OCI-LY7 (cell line): ENCODE data around the gene GRK6. TPM values are rescaled to one million over a fixed set of nuclear protein-coding genes. Genes with fewer than 3 reads are reported as not detected.

Source experiments
- BruUV-seq: library from RNA; stranded (reverse); fragments of 400-500 nt; replicated peaks from 2 replicates; lab custom pipeline; 2021; lab: Mats Ljungman, UMichigan
- CTCF ChIA-PET: fragments of 300-600 bp; sonication (Branson Sonifier 250); formaldehyde crosslinking; loops from one replicate; lab custom pipeline; 2022; ENCODE audit warnings: antibody characterized with exemption; ENCODE audit not compliant: unreplicated experiment; lab: Charles Lee
- POLR2A ChIA-PET: fragments of 300-600 bp; sonication (Branson Sonifier 250); formaldehyde crosslinking; loops from one replicate; lab custom pipeline; 2022; ENCODE audit warnings: antibody characterized with exemption; lab: Charles Lee
- DNase-seq: peaks from one replicate; pipeline ENCODE4 v3.0.0-alpha.2; 2015; ENCODE audit warnings: low spot score
- H2AFZ ChIP-seq: fragments of 200-600 bp; sonication (generic), shearing (Covaris generic); 2 replicates; pipeline ENCODE4 v1.6.1; 2014; ENCODE audit warnings: mild to moderate bottlenecking, antibody characterized with exemption, low read length, moderate library complexity
- H3K27ac ChIP-seq: fragments of 200-600 bp; sonication (generic); 2 replicates; pipeline ENCODE4 v1.5.1; 2014; ENCODE audit warnings: mixed run types, low read depth, mild to moderate bottlenecking, moderate library complexity, low read length, inconsistent platforms; ENCODE audit not compliant: poor library complexity, severe bottlenecking
- H3K36me3 ChIP-seq: fragments of 200-600 bp; sonication (generic); 2 replicates; pipeline ENCODE4 v1.6.1; 2014; ENCODE audit warnings: mild to moderate bottlenecking, antibody characterized with exemption, low read length, moderate library complexity, mixed read lengths; ENCODE audit not compliant: insufficient read depth
- H3K4me1 ChIP-seq: fragments of 200-600 bp; sonication (generic); 2 replicates; pipeline ENCODE4 v1.5.1; 2014; ENCODE audit warnings: mild to moderate bottlenecking, low read length; ENCODE audit not compliant: insufficient read depth, poor library complexity, severe bottlenecking
- H3K4me2 ChIP-seq: fragments of 200-600 bp; sonication (generic); 2 replicates; pipeline ENCODE4 v1.6.1; 2014; ENCODE audit warnings: mild to moderate bottlenecking, low read length
- H3K4me3 ChIP-seq: fragments of 200-600 bp; sonication (generic); 2 replicates; pipeline ENCODE4 v1.5.1; 2014; ENCODE audit warnings: mild to moderate bottlenecking, low read depth, low read length; ENCODE audit not compliant: poor library complexity, severe bottlenecking
- H3K79me2 ChIP-seq: fragments of 200-600 bp; sonication (generic); 2 replicates; pipeline ENCODE4 v1.6.1; 2016; ENCODE audit warnings: low read depth, mild to moderate bottlenecking, low read length, moderate library complexity, mixed read lengths; ENCODE audit not compliant: insufficient read depth
- H3K9me2 ChIP-seq: fragments of 200-600 bp; sonication (generic); 2 replicates; pipeline ENCODE4 v1.6.1; 2016; ENCODE audit warnings: mild to moderate bottlenecking, low read length, mixed read lengths; ENCODE audit not compliant: insufficient read depth
- H3K9me3 ChIP-seq: fragments of 200-600 bp; sonication (generic); 2 replicates; pipeline ENCODE4 v1.6.1; 2014; ENCODE audit warnings: mild to moderate bottlenecking, mixed run types, low read length, mixed read lengths
- H4K20me1 ChIP-seq: fragments of 200-600 bp; sonication (generic); 2 replicates; pipeline ENCODE4 v1.6.1; 2014; ENCODE audit warnings: mild to moderate bottlenecking, antibody characterized with exemption, low read length, moderate library complexity, mixed read lengths; ENCODE audit not compliant: insufficient read depth
- CTCF ChIP-seq: fragments of 200-600 bp; sonication (generic); conservative IDR thresholded peaks from 2 replicates; pipeline ENCODE4 v1.5.1; 2014; ENCODE audit warnings: mild to moderate bottlenecking, antibody characterized with exemption, low read length, moderate library complexity, mixed read lengths
- EZH2phosphoT487 ChIP-seq: fragments of 200-600 bp; sonication (generic); IDR thresholded peaks from 2 replicates; pipeline ENCODE4 v1.6.1; 2018; ENCODE audit warnings: low read depth, borderline replicate concordance, mild to moderate bottlenecking, mixed run types, antibody characterized with exemption, low read length, moderate library complexity, mixed read lengths
- intact Hi-C: fragments of 100-400 bp; cut with micrococcal nuclease; formaldehyde crosslinking; loops from one replicate; pipeline ENCODE4 v1.10.0; 2022; ENCODE audit not compliant: unreplicated experiment
- total RNA-seq, 2 experiments: library from RNA; depleted of rRNA in 1 of 2; stranded (reverse); fragments of >200 nt in 1 of 2; shearing (Covaris generic) in 1 of 2; gene quantifications; 2 replicates each; pipeline ENCODE4 v1.2.3, GENCODE V29; 2014 to 2022

GRK6 gene
- total RNA-seq, 2 experiments from 2014 or later: 46.2 to 99.4 TPM

DNA sequence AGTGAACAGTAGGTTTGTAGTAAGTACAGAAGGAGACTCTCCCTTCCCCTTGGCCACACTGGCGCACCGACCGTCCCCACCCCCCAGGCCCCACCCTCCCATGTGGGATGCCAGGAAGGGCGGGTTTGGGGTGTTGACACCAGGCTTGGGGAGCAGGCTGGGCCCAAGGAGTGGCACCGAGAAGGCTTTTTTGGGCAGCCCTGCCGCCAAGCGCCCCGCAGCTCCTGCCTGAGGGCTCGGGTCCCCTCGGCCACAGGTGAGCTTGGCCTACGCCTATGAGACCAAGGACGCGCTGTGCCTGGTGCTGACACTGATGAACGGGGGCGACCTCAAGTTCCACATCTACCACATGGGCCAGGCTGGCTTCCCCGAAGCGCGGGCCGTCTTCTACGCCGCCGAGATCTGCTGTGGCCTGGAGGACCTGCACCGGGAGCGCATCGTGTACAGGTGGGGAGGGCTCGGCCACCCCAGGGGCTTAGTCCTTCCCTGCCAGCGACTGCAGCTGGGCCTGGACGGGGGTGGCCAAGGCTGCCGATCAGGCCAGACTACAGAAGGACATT is 7.3 kb downstream of the GRK6 start:
- TF ChIP-seq CTCF: no peak
- no peak for TF ChIP-seq EZH2phosphoT487
- ChIA-PET CTCF (no interaction called here), POLR2A (no interaction called here)
- Histone ChIP-seq H3K9me2 (no peaks in the 10 kb centered on the region), H3K27ac (no peak overlapping the region), H3K79me2 (peaks cover 13% of the 10 kb centered on the region; the same call in 1 of the 2 replicates), H3K36me3 (peaks cover 70% of the 10 kb centered on the region), H3K9me3 (no peaks in the 10 kb centered on the region), H3K4me3 (no peak overlapping the region), H3K4me2 (no peak overlapping the region), H3K4me1 (peaks cover 39% of the 10 kb centered on the region), H4K20me1 (peaks cover 9% of the 10 kb centered on the region), H2AFZ (no peak overlapping the region)
- no peak for DNase-seq
- BruUV-seq: no TSS peak
- intact Hi-C loops: no loop called here

DNA sequence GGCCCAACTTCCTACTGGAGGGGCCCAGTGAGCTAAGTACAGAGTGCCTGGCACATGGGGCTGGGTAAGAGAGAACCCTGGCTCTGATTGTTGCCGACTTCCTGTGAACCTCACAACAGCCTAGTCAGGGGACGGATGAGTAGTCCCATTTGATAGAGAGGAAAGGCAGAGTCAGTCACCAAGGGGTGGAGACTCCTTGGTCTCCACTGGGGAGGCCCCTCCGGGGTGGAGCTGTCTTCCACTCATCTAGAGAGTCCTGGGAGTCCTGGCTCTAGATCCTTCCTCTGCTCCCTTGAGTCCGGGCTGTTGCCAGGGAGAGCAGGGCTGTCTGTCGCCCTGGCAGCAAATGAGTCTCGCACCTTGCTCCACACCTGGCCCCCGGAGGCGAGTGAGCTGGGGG is 8.0 kb downstream of the GRK6 start:
- intact Hi-C loops: no loop called here
- H3K9me2 ChIP-seq: no peaks in the 10 kb centered on the region
- no peak overlapping the region for H3K4me3 ChIP-seq
- peaks cover 73% of the 10 kb centered on the region for H3K36me3 ChIP-seq
- H3K4me1 ChIP-seq: peaks cover 32% of the 10 kb centered on the region
- no peaks in the 10 kb centered on the region for H3K9me3 ChIP-seq
- POLR2A ChIA-PET: no interaction called here
- DNase-seq: no peak
- peaks cover 9% of the 10 kb centered on the region for H4K20me1 ChIP-seq
- H2AFZ ChIP-seq: no peak overlapping the region
- no peak overlapping the region for H3K27ac ChIP-seq
- BruUV-seq: no TSS peak
- TF ChIP-seq EZH2phosphoT487: no peak
- no peak for TF ChIP-seq CTCF
- CTCF ChIA-PET: no interaction called here
- no peak overlapping the region for H3K4me2 ChIP-seq
- peaks cover 8% of the 10 kb centered on the region; the same call in 1 of the 2 replicates for H3K79me2 ChIP-seq

DNA sequence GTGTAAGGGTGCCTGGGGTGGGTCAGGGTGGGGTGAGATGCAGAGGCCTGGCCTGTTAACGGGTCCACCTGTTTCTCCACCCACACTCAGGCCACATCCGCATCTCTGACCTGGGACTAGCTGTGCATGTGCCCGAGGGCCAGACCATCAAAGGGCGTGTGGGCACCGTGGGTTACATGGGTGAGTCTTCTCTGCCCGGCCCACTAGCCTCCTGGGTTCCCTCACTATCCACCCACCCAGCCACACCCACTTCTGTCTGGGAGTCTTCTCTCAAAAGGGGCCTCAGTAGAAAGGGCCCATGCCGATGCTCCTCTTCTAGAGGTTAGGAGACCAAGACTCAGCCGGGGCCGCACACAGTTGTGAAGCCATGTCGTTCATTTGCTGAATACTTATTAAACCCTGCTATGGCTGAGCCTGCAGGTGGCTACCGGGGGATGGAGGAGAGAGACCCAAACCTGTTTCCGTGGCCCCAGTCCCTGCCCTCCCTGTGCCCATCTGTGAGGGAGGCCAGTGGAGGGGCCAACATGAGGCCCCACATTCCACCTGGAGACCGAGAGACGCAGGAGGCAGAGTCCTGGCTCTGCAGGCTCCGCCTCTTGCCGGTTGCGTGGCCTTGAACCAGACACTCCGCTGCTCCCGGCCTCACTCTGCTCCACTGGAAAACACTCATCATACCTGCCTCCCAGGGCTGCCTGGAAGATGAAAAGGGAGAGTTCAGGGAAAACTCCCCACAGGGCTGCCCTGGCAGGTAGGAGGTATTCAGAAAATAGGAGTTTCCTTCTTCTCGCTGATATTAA is 8.7 kb downstream of the GRK6 start:
- Histone ChIP-seq H3K79me2 (peaks cover under 1% of the 10 kb centered on the region; the same call in 1 of the 2 replicates), H3K9me3 (no peaks in the 10 kb centered on the region), H3K36me3 (peaks cover 77% of the 10 kb centered on the region), H3K4me2 (no peak overlapping the region), H3K9me2 (no peaks in the 10 kb centered on the region), H4K20me1 (peaks cover 9% of the 10 kb centered on the region), H3K27ac (no peak overlapping the region), H3K4me3 (no peak overlapping the region), H3K4me1 (peaks cover 25% of the 10 kb centered on the region), H2AFZ (no peak overlapping the region)
- no TSS peak for BruUV-seq
- TF ChIP-seq CTCF: no peak
- TF ChIP-seq EZH2phosphoT487: no peak
- POLR2A ChIA-PET: no interaction called here
- DNase-seq: no peak
- intact Hi-C loops: no loop called here
- CTCF ChIA-PET: no interaction called here
